22Rv1 (cell line): ENCODE data around the gene BCR.

Experiments used
- CTCF ChIP-seq: fragments of 450-650 bp; IDR thresholded peaks from 2 replicates; pipeline ENCODE4 v1.5.1; 2017; ENCODE audit warnings: mild to moderate bottlenecking
- ZFX ChIP-seq: fragments of 450-650 bp; IDR thresholded peaks from 2 replicates; pipeline ENCODE4 v1.6.1; 2017; ENCODE audit warnings: antibody characterized with exemption, borderline replicate concordance

- TF ChIP-seq CTCF: no peak
- no peak for TF ChIP-seq ZFX
Observed at GRCh38 chr22:23152238-23153114, 27.8 kb upstream of the BCR start.
